ENCODE data around the gene TRPV4. TPM values are rescaled to one million over a fixed set of nuclear protein-coding genes. Genes with fewer than 3 reads are reported as not detected.

Gene TRPV4
- total RNA-seq, 1 experiment from 2014 or later = 0.44 TPM

DNA sequence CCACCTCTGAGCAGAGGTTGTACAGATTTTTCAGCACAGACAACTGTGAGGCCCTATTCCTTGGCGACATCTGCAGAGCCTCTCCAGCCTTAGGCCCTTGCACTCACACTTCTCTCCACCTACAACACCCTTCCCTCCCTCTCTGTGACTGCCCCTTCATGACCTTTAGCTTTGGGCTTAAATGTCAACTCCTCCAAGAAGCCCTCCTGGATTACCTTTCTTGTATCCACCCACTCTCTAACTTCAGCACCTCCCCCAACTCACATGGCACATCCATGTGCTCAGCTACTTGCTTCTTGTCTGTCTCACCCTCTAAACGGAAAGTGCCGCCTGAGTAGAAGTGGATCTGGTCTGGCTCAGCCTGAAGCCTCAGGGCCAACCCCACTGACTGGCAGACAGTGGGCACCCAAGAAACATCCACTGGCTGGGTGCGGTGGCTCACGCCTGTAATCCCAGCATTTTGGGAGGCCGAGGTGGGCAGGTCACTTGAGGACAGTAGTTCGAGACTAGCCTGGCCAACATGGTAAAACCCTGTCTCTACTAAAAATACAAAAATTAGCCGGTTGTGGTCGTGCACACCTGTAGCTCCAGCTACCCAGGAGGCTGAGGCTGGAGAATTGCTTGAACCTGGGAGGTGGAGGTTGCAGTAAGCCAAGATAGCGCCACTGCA, 22.1 kb downstream of the TRPV4 start:
- in situ Hi-C loops (cut with HindIII; ENCODE audit: low pct_unique_long_range_greater_than_20kb, low sequenced_read_pairs) = no loop called here
- ChIA-PET CTCF (no interaction called here), POLR2A (no interaction called here)
- Histone ChIP-seq H3K27ac (ENCODE audit: low read length) (no peak overlapping the region), H3K4me3 (ENCODE audit: low read depth in 2 of 2, low read length in 2 of 2) (no peak overlapping the region), H3K9me3 (ENCODE audit: control insufficient read depth, insufficient read depth, low read depth, low read length) (no peaks in the 10 kb centered on the region), H3K36me3 (ENCODE audit: control insufficient read depth, insufficient read depth, low read length) (no peaks in the 10 kb centered on the region), H3K4me1 (ENCODE audit: control insufficient read depth, insufficient read depth, low read length) (no peaks in the 10 kb centered on the region; the same call in 1 of the 2 replicates), H3K27me3 (ENCODE audit: control insufficient read depth, insufficient read depth, low read length) (no peaks in the 10 kb centered on the region)
- TF ChIP-seq TCF7L2 (IDR thresholded peaks at IDR 0.05; ENCODE audit: low read depth, low read length) (no peak), SIN3A (IDR thresholded peaks at IDR 0.05; ENCODE audit: borderline replicate concordance, insufficient read depth, low read depth, low read length) (no peak), POLR2AphosphoS5 (IDR thresholded peaks at IDR 0.05; ENCODE audit: low read depth, low read length) (no peak)
- TF ChIP-seq, protein P1, sequence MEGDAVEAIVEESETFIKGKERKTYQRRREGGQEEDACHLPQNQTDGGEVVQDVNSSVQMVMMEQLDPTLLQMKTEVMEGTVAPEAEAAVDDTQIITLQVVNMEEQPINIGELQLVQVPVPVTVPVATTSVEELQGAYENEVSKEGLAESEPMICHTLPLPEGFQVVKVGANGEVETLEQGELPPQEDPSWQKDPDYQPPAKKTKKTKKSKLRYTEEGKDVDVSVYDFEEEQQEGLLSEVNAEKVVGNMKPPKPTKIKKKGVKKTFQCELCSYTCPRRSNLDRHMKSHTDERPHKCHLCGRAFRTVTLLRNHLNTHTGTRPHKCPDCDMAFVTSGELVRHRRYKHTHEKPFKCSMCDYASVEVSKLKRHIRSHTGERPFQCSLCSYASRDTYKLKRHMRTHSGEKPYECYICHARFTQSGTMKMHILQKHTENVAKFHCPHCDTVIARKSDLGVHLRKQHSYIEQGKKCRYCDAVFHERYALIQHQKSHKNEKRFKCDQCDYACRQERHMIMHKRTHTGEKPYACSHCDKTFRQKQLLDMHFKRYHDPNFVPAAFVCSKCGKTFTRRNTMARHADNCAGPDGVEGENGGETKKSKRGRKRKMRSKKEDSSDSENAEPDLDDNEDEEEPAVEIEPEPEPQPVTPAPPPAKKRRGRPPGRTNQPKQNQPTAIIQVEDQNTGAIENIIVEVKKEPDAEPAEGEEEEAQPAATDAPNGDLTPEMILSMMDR (IDR thresholded peaks at IDR 0.05) = no peak
- TF ChIP-seq, protein P2, sequence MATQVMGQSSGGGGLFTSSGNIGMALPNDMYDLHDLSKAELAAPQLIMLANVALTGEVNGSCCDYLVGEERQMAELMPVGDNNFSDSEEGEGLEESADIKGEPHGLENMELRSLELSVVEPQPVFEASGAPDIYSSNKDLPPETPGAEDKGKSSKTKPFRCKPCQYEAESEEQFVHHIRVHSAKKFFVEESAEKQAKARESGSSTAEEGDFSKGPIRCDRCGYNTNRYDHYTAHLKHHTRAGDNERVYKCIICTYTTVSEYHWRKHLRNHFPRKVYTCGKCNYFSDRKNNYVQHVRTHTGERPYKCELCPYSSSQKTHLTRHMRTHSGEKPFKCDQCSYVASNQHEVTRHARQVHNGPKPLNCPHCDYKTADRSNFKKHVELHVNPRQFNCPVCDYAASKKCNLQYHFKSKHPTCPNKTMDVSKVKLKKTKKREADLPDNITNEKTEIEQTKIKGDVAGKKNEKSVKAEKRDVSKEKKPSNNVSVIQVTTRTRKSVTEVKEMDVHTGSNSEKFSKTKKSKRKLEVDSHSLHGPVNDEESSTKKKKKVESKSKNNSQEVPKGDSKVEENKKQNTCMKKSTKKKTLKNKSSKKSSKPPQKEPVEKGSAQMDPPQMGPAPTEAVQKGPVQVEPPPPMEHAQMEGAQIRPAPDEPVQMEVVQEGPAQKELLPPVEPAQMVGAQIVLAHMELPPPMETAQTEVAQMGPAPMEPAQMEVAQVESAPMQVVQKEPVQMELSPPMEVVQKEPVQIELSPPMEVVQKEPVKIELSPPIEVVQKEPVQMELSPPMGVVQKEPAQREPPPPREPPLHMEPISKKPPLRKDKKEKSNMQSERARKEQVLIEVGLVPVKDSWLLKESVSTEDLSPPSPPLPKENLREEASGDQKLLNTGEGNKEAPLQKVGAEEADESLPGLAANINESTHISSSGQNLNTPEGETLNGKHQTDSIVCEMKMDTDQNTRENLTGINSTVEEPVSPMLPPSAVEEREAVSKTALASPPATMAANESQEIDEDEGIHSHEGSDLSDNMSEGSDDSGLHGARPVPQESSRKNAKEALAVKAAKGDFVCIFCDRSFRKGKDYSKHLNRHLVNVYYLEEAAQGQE (IDR thresholded peaks at IDR 0.05; ENCODE audit: insufficient read depth in 1 of 2, low read depth in 2 of 2, low read length in 1 of 2) = no peak
- intact Hi-C loops (cut with micrococcal nuclease; ENCODE audit: unreplicated experiment) = no loop called here
- no peak for DNase-seq (ENCODE audit: low read depth, low spot score)
- ATAC-seq = no peak
- no TSS peak for BruUV-seq (replicated peaks)

DNA sequence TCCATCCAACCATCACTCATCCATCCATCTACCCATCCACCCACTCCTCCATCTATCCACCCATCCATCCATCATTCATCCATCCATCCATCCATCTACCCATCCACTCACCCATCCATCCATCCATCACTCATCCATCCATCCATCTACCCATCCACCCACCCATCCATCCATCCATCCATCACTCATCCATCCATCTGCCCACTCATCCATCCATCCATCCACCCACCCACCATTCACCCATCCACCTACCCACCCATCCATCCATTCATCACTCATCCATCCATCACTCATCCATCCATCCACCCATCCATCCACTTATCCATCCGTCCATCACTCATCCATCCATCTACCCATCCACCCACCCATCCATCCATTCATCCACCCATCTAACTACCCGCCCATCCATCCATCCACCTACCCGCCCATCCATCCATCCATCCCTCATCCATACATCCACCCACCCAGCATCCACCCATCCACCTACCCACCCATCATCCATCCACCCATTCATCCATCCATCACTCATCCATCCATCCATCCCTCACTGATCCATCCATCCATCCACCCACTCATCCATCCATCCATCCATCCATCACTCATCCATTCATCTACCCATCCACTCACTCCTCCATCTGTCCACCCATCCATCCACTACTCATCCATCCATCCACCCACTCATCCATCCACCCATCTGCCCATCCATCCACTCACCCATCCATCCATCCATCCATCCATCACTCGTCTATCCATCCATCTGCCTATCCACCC, 24.1 kb downstream of the TRPV4 start:
- intact Hi-C loops (cut with micrococcal nuclease; ENCODE audit: unreplicated experiment) = no loop called here
- POLR2A ChIA-PET = no interaction called here

More for the DNA sequence above, 24.1 kb downstream of the TRPV4 start:
- no peaks in the 10 kb centered on the region for H3K27me3 ChIP-seq (ENCODE audit: control insufficient read depth, insufficient read depth, low read length)
- no peaks in the 10 kb centered on the region for H3K9me3 ChIP-seq (ENCODE audit: control insufficient read depth, insufficient read depth, low read depth, low read length)
- CTCF ChIA-PET = no interaction called here
- H3K36me3 ChIP-seq (ENCODE audit: control insufficient read depth, insufficient read depth, low read length) = no peaks in the 10 kb centered on the region
- no peak overlapping the region for H3K4me3 ChIP-seq (ENCODE audit: low read depth in 2 of 2, low read length in 2 of 2)
- in situ Hi-C loops (cut with HindIII; ENCODE audit: low pct_unique_long_range_greater_than_20kb, low sequenced_read_pairs) = no loop called here
- no peak overlapping the region for H3K27ac ChIP-seq (ENCODE audit: low read length)
- H3K4me1 ChIP-seq (ENCODE audit: control insufficient read depth, insufficient read depth, low read length) = no peaks in the 10 kb centered on the region
- DNase-seq (ENCODE audit: low read depth, low spot score) = no peak
- TF ChIP-seq, protein P1 (IDR thresholded peaks at IDR 0.05) = no peak
- no peak for TF ChIP-seq TCF7L2 (IDR thresholded peaks at IDR 0.05; ENCODE audit: low read depth, low read length)
- TF ChIP-seq POLR2AphosphoS5 (IDR thresholded peaks at IDR 0.05; ENCODE audit: low read depth, low read length) = no peak
- no peak for TF ChIP-seq SIN3A (IDR thresholded peaks at IDR 0.05; ENCODE audit: borderline replicate concordance, insufficient read depth, low read depth, low read length)
- TF ChIP-seq, protein P2 (IDR thresholded peaks at IDR 0.05; ENCODE audit: insufficient read depth in 1 of 2, low read depth in 2 of 2, low read length in 1 of 2) = no peak
- no TSS peak for BruUV-seq (replicated peaks)
- ATAC-seq = no peak

Measured in Panc1 (cell line).